ENCODE data around the gene ARID5B.

DNA sequence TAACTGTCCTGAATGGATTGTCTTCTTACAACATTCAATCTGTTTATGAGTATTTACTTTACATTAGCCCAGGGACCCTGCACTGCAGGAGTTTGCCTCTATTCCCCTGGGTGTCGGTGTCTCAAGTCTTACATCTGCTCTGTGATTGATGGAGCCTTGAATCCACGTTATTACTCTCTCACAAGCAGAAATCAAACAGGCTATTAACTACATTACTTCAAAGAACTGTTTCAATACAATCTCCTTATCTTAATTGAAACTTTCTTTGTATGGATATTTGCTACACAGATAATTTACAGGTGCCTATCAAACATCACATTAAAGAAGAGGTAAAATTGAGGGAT lies 3.1 kb upstream of the ARID5B start:
- no peak for TF ChIP-seq EZH2phosphoT487 (IDR thresholded peaks at IDR 0.05; ENCODE audit: borderline replicate concordance, low read depth)
- TF ChIP-seq, protein P1, sequence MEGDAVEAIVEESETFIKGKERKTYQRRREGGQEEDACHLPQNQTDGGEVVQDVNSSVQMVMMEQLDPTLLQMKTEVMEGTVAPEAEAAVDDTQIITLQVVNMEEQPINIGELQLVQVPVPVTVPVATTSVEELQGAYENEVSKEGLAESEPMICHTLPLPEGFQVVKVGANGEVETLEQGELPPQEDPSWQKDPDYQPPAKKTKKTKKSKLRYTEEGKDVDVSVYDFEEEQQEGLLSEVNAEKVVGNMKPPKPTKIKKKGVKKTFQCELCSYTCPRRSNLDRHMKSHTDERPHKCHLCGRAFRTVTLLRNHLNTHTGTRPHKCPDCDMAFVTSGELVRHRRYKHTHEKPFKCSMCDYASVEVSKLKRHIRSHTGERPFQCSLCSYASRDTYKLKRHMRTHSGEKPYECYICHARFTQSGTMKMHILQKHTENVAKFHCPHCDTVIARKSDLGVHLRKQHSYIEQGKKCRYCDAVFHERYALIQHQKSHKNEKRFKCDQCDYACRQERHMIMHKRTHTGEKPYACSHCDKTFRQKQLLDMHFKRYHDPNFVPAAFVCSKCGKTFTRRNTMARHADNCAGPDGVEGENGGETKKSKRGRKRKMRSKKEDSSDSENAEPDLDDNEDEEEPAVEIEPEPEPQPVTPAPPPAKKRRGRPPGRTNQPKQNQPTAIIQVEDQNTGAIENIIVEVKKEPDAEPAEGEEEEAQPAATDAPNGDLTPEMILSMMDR (IDR thresholded peaks at IDR 0.05): no peak
- TF ChIP-seq REST (IDR thresholded peaks at IDR 0.05; ENCODE audit: low read depth, low read length): no peak
- TF ChIP-seq POLR2AphosphoS5 (IDR thresholded peaks at IDR 0.05; ENCODE audit: low read depth, low read length): no peak
